Sigmoid colon (tissue), 4 donors: ENCODE results near the gene SLX4IP.

ENCODE experiments used
- EP300 ChIP-seq, 4 donors: sonication (generic); formaldehyde crosslinking; IDR thresholded peaks; one replicate each; pipeline ENCODE4 v1.6.1; 2017; ENCODE audit warnings: antibody characterized with exemption in 4 of 4
- POLR2A ChIP-seq, 2 donors: fragments of 450-650 bp; IDR thresholded peaks; one replicate each; pipeline ENCODE4 v1.6.1; 2016; ENCODE audit warnings: antibody characterized with exemption in 2 of 2, mild to moderate bottlenecking in 2 of 2, moderate library complexity in 2 of 2
- POLR2AphosphoS5 ChIP-seq, 4 donors: sonication (generic); formaldehyde crosslinking; IDR thresholded peaks; one replicate each; pipeline ENCODE4 v1.6.1; 2017; ENCODE audit warnings: antibody characterized with exemption in 4 of 4
- TF ChIP-seq, protein P1 (sequence below), 4 experiments: fragments of 450-650 bp in 3 of 4; fragments of 200-600 bp in 1 of 4; IDR thresholded peaks; one replicate each; pipeline ENCODE4 v1.5.1; 2016 to 2019; ENCODE audit warnings: antibody characterized with exemption in 4 of 4, mild to moderate bottlenecking in 3 of 4, moderate library complexity in 2 of 4

DNA sequence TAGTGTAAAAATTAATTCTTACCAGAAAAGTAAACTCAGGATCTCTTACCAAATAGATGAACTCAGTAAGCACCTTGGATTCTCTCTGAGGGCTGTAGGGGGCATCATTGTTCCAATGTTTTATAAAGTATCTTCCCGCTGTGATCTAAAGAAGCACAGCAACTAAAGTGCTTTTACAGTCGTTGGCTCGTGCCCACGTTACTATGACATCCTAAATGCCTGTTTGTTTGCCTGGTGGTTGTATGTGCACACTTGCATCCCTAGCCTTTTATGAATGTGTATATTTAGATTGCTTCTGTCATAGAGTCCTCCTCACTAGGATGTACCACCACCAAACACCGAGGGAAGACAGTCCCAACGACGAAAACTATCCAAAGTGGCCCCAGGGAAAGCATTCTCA lies 34.5 kb downstream of the SLX4IP start:
- TF ChIP-seq, protein P1, sequence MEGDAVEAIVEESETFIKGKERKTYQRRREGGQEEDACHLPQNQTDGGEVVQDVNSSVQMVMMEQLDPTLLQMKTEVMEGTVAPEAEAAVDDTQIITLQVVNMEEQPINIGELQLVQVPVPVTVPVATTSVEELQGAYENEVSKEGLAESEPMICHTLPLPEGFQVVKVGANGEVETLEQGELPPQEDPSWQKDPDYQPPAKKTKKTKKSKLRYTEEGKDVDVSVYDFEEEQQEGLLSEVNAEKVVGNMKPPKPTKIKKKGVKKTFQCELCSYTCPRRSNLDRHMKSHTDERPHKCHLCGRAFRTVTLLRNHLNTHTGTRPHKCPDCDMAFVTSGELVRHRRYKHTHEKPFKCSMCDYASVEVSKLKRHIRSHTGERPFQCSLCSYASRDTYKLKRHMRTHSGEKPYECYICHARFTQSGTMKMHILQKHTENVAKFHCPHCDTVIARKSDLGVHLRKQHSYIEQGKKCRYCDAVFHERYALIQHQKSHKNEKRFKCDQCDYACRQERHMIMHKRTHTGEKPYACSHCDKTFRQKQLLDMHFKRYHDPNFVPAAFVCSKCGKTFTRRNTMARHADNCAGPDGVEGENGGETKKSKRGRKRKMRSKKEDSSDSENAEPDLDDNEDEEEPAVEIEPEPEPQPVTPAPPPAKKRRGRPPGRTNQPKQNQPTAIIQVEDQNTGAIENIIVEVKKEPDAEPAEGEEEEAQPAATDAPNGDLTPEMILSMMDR (IDR thresholded peaks at IDR 0.05) = peak; percentile 54 to 70 (median 56)
- no peak for TF ChIP-seq POLR2A (IDR thresholded peaks at IDR 0.05)
- peak in 2 of 4 donors; percentile 26 to 46 for TF ChIP-seq POLR2AphosphoS5 (IDR thresholded peaks at IDR 0.05)
- no peak for TF ChIP-seq EP300 (IDR thresholded peaks at IDR 0.05)
